SK-N-SH (cell line): ENCODE data around the gene HMGXB4. TPM values are rescaled to one million over a fixed set of nuclear protein-coding genes. Genes with fewer than 3 reads are reported as not detected.

ENCODE experiments used
- CTCF ChIA-PET: fragments of 300-600, 350-600 bp; formaldehyde crosslinking; extraction: SDS; loops from one replicate; lab custom pipeline; 2021; lab: Yijun Ruan, JAX
- POLR2A ChIA-PET: fragments of 350-600 bp; sonication (Branson Sonifier 250); formaldehyde crosslinking; extraction: SDS; loops from one replicate; lab custom pipeline; 2020; ENCODE audit warnings: antibody characterized with exemption, inconsistent platforms; lab: Yijun Ruan, JAX
- DNase-seq: peaks from one replicate; pipeline ENCODE4 v3.0.0; 2012
- H2AFZ ChIP-seq: fragments of 200-600 bp; sonication (generic); 2 replicates; pipeline ENCODE4 v1.8.1; 2016; ENCODE audit warnings: antibody characterized with exemption, mild to moderate bottlenecking, low read depth
- H3F3A ChIP-seq: fragments of 200-600 bp; sonication (generic); replicated peaks from 2 replicates; pipeline ENCODE3; 2016; ENCODE audit warnings: antibody characterized with exemption, mild to moderate bottlenecking; ENCODE audit not compliant: insufficient read depth
- H3K27ac ChIP-seq, 2 experiments: fragments of 200-500 bp in 1 of 2; fragments of 200-600 bp in 1 of 2; sonication (Bioruptor generic) in 1 of 2; sonication (generic), shearing (Covaris generic) in 1 of 2; 2 replicates each; pipeline versions ENCODE4 v1.5.1 to v1.6.1; 2014 to 2016; ENCODE audit warnings: low read depth in 2 of 2, inconsistent platforms in 1 of 2, low read length in 1 of 2, mild to moderate bottlenecking in 1 of 2, mixed read lengths in 1 of 2
- H3K27me3 ChIP-seq: fragments of 200-600 bp; sonication (generic), shearing (Covaris generic); 2 replicates; pipeline ENCODE4 v1.6.1; 2016; ENCODE audit warnings: mixed run types; ENCODE audit not compliant: insufficient read depth
- H3K36me3 ChIP-seq, 2 experiments: fragments of 200-500 bp in 1 of 2; fragments of 200-600 bp in 1 of 2; sonication (Bioruptor generic) in 1 of 2; sonication (generic) in 1 of 2; replicated peaks in 1 of 2; 2 replicates each; pipeline versions ENCODE3 to v1.5.1; 2014 to 2016; ENCODE audit warnings: low read length in 1 of 2, mild to moderate bottlenecking in 1 of 2; ENCODE audit not compliant: insufficient read depth in 2 of 2, control insufficient read depth in 1 of 2
- H3K4me1 ChIP-seq, 2 experiments: fragments of 200-500 bp in 1 of 2; fragments of 200-600 bp in 1 of 2; sonication (Bioruptor generic) in 1 of 2; sonication (generic), shearing (Covaris generic) in 1 of 2; 2 replicates each; pipeline versions ENCODE4 v1.5.1 to v1.6.1; 2014 to 2016; ENCODE audit warnings: low read depth in 1 of 2, low read length in 1 of 2, mixed run types in 1 of 2; ENCODE audit not compliant: insufficient read depth in 2 of 2, control insufficient read depth in 1 of 2
- H3K4me2 ChIP-seq: fragments of 200-600 bp; sonication (generic), shearing (Covaris generic); 2 replicates; pipeline ENCODE4 v1.6.1; 2017; ENCODE audit warnings: mixed run types
- H3K4me3 ChIP-seq, 2 experiments: fragments of 200-500 bp in 1 of 2; fragments of 200-600 bp in 1 of 2; sonication (Bioruptor generic) in 1 of 2; sonication (generic), shearing (Covaris generic) in 1 of 2; 2 replicates each; pipeline versions ENCODE4 v1.5.1 to v1.8.1; 2014 to 2016; ENCODE audit warnings: low read depth in 2 of 2, inconsistent platforms in 1 of 2, low read length in 1 of 2, mild to moderate bottlenecking in 1 of 2, mixed read lengths in 1 of 2, moderate library complexity in 1 of 2
- H3K79me2 ChIP-seq: fragments of 200-600 bp; sonication (generic); 2 replicates; pipeline ENCODE4 v1.8.1; 2017; ENCODE audit warnings: mild to moderate bottlenecking; ENCODE audit not compliant: insufficient read depth
- H3K9ac ChIP-seq: fragments of 200-600 bp; sonication (generic); 2 replicates; pipeline ENCODE4 v1.6.1; 2017; ENCODE audit warnings: mixed run types
- H3K9me2 ChIP-seq: fragments of 200-600 bp; sonication (generic); 2 replicates; pipeline ENCODE4 v1.6.1; 2017; ENCODE audit warnings: mixed run types
- H3K9me3 ChIP-seq: fragments of 200-600 bp; sonication (generic); 2 replicates; pipeline ENCODE4 v1.6.1; 2017; ENCODE audit warnings: mixed run types, mild to moderate bottlenecking, moderate library complexity
- H4K20me1 ChIP-seq: fragments of 200-600 bp; sonication (generic); 2 replicates; pipeline ENCODE4 v1.6.1; 2017; ENCODE audit warnings: mild to moderate bottlenecking, mixed run types; ENCODE audit not compliant: insufficient read depth
- ELF1 ChIP-seq: IDR thresholded peaks from 2 replicates; pipeline ENCODE4 v1.4.0; 2012
- EP300 ChIP-seq, 2 experiments: IDR thresholded peaks; 2 replicates each; pipeline versions ENCODE4 v1.4.0 to v1.6.1; 2012; ENCODE audit warnings: borderline replicate concordance in 1 of 2, low read depth in 1 of 2, low read length in 1 of 2
- FOSL2 ChIP-seq: IDR thresholded peaks from 2 replicates; pipeline ENCODE4 v1.4.0; 2012; ENCODE audit warnings: low read depth, mild to moderate bottlenecking, moderate library complexity, borderline replicate concordance
- JUND ChIP-seq: IDR thresholded peaks from 2 replicates; pipeline ENCODE4 v1.4.0; 2012
- MXI1 ChIP-seq: IDR thresholded peaks from 2 replicates; pipeline ENCODE4 v1.6.1; 2012; ENCODE audit warnings: mild to moderate bottlenecking, low read depth, low read length, improper control_type of control experiment
- NFIC ChIP-seq: IDR thresholded peaks from 2 replicates; pipeline ENCODE4 v1.4.0; 2012; ENCODE audit warnings: borderline replicate concordance
- NRF1 ChIP-seq: IDR thresholded peaks from 2 replicates; pipeline ENCODE4 v1.6.1; 2012; ENCODE audit warnings: low read depth, mild to moderate bottlenecking, low read length
- PBX3 ChIP-seq: IDR thresholded peaks from 2 replicates; pipeline ENCODE4; 2012
- POLR2AphosphoS5 ChIP-seq: IDR thresholded peaks from 2 replicates; pipeline ENCODE4 v1.6.1; 2012; ENCODE audit warnings: low read depth, low read length
- RAD21 ChIP-seq: IDR thresholded peaks from 2 replicates; pipeline ENCODE4 v1.6.1; 2012; ENCODE audit warnings: mild to moderate bottlenecking, low read length
- RCOR1 ChIP-seq: fragments of 150-350 bp; IDR thresholded peaks from 2 replicates; pipeline ENCODE4 v1.6.1; 2017; ENCODE audit warnings: antibody characterized with exemption, low read length
- RXRA ChIP-seq: IDR thresholded peaks from 2 replicates; pipeline ENCODE4 v1.4.0; 2012; ENCODE audit warnings: low read depth, mild to moderate bottlenecking, borderline replicate concordance
- SIN3A ChIP-seq: IDR thresholded peaks from 2 replicates; pipeline ENCODE4 v1.6.1; 2012; ENCODE audit warnings: low read depth, mild to moderate bottlenecking, low read length, moderate library complexity, borderline replicate concordance
- TAF1 ChIP-seq: IDR thresholded peaks from 2 replicates; pipeline ENCODE4 v1.6.1; 2012; ENCODE audit warnings: low read depth, mild to moderate bottlenecking, low read length, moderate library complexity, borderline replicate concordance
- TCF12 ChIP-seq: IDR thresholded peaks from 2 replicates; pipeline ENCODE4 v1.4.0; 2012
- TEAD4 ChIP-seq: IDR thresholded peaks from 2 replicates; pipeline ENCODE4 v1.4.0; 2012; ENCODE audit warnings: mild to moderate bottlenecking, borderline replicate concordance; ENCODE audit not compliant: insufficient read depth
- USF1 ChIP-seq: IDR thresholded peaks from 2 replicates; pipeline ENCODE4 v1.4.0; 2012; ENCODE audit warnings: low read depth, borderline replicate concordance
- USF2 ChIP-seq: fragments of 150-350 bp; IDR thresholded peaks from 2 replicates; pipeline ENCODE4 v1.6.1; 2017; ENCODE audit warnings: antibody characterized with exemption, low read length, low read depth, borderline replicate concordance
- WGBS: methylation state at CpG from one replicate; pipeline ENCODE4 v1.1.6; 2017; ENCODE audit warnings: low lambda C conversion rate; 5-methylcytosine and 5-hydroxymethylcytosine counted together
- polyA plus RNA-seq, 3 experiments: library from polyadenylated mRNA; depleted of rRNA; stranded (reverse); fragments of >200 nt; gene quantifications; 2 replicates each; pipeline ENCODE4 v1.2.3, GENCODE V29; 2012
- TF ChIP-seq, protein P1 (sequence below): IDR thresholded peaks from 2 replicates; pipeline ENCODE4 v1.4.0; 2012; ENCODE audit warnings: low read depth
- TF ChIP-seq, protein P2 (sequence below): IDR thresholded peaks from 2 replicates; pipeline ENCODE4 v1.4.0; 2012; ENCODE audit warnings: low read depth, borderline replicate concordance

Gene HMGXB4
- polyA plus RNA-seq, 1 of the 3 experiments (the other 2 are of a cell fraction) = 16.5 TPM

DNA sequence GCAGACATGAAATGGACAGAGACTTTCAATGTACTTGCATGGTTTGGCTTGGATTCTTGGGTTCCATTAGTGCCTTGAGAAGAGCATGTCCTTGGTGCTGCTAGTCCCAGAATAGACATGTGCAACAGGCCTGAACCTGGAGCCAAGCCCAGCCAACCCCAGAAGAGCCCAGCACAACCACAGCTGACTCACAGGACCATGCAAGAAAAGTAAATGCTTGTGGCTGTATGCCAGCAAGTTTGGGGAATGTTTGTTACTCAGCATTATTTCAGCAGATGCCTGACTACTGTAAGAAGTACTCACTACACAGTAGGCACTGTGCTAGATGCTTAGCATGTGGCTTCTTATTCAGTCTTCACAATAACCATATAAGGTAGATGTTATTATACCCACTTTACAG, 39.2 kb upstream of the HMGXB4 start (continued):
- TF ChIP-seq RXRA = no peak
- TF ChIP-seq SIN3A = no peak
- TF ChIP-seq TCF12 = no peak
- no peak for TF ChIP-seq TAF1
- TF ChIP-seq USF2 = no peak
- no peak for TF ChIP-seq USF1
- TF ChIP-seq MXI1 = no peak
- TF ChIP-seq POLR2AphosphoS5 = no peak

DNA sequence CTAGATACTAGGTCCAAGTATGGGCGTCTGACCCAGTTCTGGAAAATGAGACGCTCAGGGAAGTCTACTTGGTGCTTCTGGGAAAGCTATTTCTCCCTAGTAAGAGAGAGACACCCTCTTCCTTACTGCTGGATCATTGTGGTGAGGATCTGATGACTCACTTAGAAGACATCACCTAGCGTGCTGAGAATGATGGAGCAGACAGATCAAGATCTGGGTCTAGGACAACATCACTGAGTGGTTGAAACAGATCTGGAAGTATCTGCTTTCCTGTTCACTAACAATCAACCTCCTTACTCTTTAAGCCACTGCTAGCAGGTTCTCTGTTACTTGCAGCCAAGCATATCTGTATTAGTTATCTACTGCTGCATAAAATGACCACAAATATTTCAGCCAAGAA, 38.3 kb upstream of the HMGXB4 start:
- TF ChIP-seq POLR2AphosphoS5 = no peak
- 0 out of 2 replicates have a peak, but pooled peaks have one; percentile 5 for TF ChIP-seq PBX3
- no peak for TF ChIP-seq RCOR1
- no peak for TF ChIP-seq NRF1
- TF ChIP-seq USF2 = no peak
- TF ChIP-seq USF1 = no peak
- TF ChIP-seq FOSL2 = 0 out of 2 replicates have a peak, but pooled peaks have one; percentile 7
- TF ChIP-seq, protein P1, sequence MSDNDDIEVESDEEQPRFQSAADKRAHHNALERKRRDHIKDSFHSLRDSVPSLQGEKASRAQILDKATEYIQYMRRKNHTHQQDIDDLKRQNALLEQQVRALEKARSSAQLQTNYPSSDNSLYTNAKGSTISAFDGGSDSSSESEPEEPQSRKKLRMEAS = no peak
- TF ChIP-seq RXRA = no peak
- TF ChIP-seq TEAD4 = no peak
- no peak for TF ChIP-seq ELF1
- no peak for TF ChIP-seq NFIC
- TF ChIP-seq, protein P2, sequence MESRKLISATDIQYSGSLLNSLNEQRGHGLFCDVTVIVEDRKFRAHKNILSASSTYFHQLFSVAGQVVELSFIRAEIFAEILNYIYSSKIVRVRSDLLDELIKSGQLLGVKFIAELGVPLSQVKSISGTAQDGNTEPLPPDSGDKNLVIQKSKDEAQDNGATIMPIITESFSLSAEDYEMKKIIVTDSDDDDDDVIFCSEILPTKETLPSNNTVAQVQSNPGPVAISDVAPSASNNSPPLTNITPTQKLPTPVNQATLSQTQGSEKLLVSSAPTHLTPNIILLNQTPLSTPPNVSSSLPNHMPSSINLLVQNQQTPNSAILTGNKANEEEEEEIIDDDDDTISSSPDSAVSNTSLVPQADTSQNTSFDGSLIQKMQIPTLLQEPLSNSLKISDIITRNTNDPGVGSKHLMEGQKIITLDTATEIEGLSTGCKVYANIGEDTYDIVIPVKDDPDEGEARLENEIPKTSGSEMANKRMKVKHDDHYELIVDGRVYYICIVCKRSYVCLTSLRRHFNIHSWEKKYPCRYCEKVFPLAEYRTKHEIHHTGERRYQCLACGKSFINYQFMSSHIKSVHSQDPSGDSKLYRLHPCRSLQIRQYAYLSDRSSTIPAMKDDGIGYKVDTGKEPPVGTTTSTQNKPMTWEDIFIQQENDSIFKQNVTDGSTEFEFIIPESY = no peak
- TF ChIP-seq RAD21 = no peak
- no peak for TF ChIP-seq EP300 (IDR thresholded peaks at IDR 0.05; ENCODE audit: borderline replicate concordance in 1 of 2, low read depth in 1 of 2, low read length in 1 of 2)
- TF ChIP-seq JUND = peak; percentile 19; the same call in 1 of the 2 replicates
- no peaks in the 10 kb centered on the region for H3K9me2 ChIP-seq
- H3F3A ChIP-seq = no peaks in the 10 kb centered on the region
- WGBS = 13% methylated on average over 3 of the region's 3 CpGs
- no peak overlapping the region for H3K4me3 ChIP-seq
- H4K20me1 ChIP-seq = no peaks in the 10 kb centered on the region
- no peak overlapping the region for H2AFZ ChIP-seq
- H3K9ac ChIP-seq = no peak overlapping the region
- ChIA-PET CTCF (interaction anchor here (1.2 to 1.4 kb wide), 2 partner anchors 12 to 64 kb away, joined by 4 read pairs; no protein-coding TSS in a partner anchor), POLR2A (no interaction called here)
- H3K4me1 ChIP-seq = no peaks in the 10 kb centered on the region; a peak in 1 of 4 replicates
- H3K27ac ChIP-seq = no peak overlapping the region; a peak in 1 of 4 replicates
- H3K36me3 ChIP-seq = no peaks in the 10 kb centered on the region
- H3K9me3 ChIP-seq = no peaks in the 10 kb centered on the region
- no peak overlapping the region for H3K4me2 ChIP-seq
- no peaks in the 10 kb centered on the region for H3K79me2 ChIP-seq
- H3K27me3 ChIP-seq = no peaks in the 10 kb centered on the region; the same call in 1 of the 2 replicates
- DNase-seq = no peak
